Measurements from ENCODE around the gene TCHH. TPM values are rescaled to one million over a fixed set of nuclear protein-coding genes. Genes with fewer than 3 reads are reported as not detected.

Gene TCHH
- total and polyA plus RNA-seq, 2 donors (not counting 1 experiment from before 2014, with no cell fraction given) = not detected

DNA sequence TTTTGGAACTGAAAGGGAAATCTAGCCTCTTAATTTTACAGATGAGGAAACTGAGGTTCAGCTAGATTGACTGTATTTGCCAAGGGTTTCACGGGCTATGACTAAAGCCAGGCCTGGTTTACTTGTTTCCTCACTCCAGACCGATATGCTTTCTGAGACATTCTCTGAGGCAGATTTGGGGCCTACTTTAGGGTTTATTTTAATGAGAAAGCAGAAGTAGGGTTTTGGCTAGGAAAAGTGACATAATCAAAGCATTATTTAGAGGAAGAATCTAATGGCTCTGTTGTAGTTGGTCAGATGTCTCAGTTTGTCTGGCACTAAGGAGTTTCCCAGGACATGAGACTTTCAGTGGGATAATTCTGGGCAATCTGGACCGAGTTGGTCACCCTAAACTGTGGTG is 45.3 kb upstream of the TCHH start:
- Histone ChIP-seq H3K27ac (ENCODE audit: insufficient read depth, low read length) (no peak overlapping the region), H3K4me1 (ENCODE audit: control insufficient read depth, extremely low read depth, insufficient read depth, low read length) (no peaks in the 10 kb centered on the region), H3K9ac (ENCODE audit: insufficient read depth, low read length) (no peak overlapping the region), H3K9me3 (ENCODE audit: control insufficient read depth, insufficient read depth, low read depth, low read length) (no peaks in the 10 kb centered on the region), H3K4me3 (replicated peaks in 1 of 4; ENCODE audit: control extremely low read depth in 1 of 4, insufficient read depth in 1 of 4, low read depth in 3 of 4, low read length in 4 of 4) (no peak overlapping the region), H3K4me2 (ENCODE audit: extremely low read depth, insufficient read depth, low read length) (no peak overlapping the region), H4K20me1 (ENCODE audit: control insufficient read depth, extremely low read depth, insufficient read depth, low read length) (no peaks in the 10 kb centered on the region), H3K36me3 (ENCODE audit: control insufficient read depth, insufficient read depth, low read length) (no peaks in the 10 kb centered on the region), H3K27me3 (ENCODE audit: control insufficient read depth, insufficient read depth, low read length) (no peaks in the 10 kb centered on the region), H2AFZ (ENCODE audit: low read length) (no peak overlapping the region), H3K79me2 (ENCODE audit: control insufficient read depth, insufficient read depth, low read length) (no peaks in the 10 kb centered on the region)
- no peak for TF ChIP-seq EZH2 (IDR thresholded peaks at IDR 0.05; ENCODE audit: low read length, missing control alignments)
- TF ChIP-seq, protein P1, sequence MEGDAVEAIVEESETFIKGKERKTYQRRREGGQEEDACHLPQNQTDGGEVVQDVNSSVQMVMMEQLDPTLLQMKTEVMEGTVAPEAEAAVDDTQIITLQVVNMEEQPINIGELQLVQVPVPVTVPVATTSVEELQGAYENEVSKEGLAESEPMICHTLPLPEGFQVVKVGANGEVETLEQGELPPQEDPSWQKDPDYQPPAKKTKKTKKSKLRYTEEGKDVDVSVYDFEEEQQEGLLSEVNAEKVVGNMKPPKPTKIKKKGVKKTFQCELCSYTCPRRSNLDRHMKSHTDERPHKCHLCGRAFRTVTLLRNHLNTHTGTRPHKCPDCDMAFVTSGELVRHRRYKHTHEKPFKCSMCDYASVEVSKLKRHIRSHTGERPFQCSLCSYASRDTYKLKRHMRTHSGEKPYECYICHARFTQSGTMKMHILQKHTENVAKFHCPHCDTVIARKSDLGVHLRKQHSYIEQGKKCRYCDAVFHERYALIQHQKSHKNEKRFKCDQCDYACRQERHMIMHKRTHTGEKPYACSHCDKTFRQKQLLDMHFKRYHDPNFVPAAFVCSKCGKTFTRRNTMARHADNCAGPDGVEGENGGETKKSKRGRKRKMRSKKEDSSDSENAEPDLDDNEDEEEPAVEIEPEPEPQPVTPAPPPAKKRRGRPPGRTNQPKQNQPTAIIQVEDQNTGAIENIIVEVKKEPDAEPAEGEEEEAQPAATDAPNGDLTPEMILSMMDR (conservative IDR thresholded peaks at IDR 0.05 in 1 of 2, IDR thresholded peaks at IDR 0.05 in 1 of 2; ENCODE audit: low read depth in 1 of 2, low read length in 2 of 2) = no peak
- no peak for DNase-seq (ENCODE audit: low read depth in 2 of 2)

DNA sequence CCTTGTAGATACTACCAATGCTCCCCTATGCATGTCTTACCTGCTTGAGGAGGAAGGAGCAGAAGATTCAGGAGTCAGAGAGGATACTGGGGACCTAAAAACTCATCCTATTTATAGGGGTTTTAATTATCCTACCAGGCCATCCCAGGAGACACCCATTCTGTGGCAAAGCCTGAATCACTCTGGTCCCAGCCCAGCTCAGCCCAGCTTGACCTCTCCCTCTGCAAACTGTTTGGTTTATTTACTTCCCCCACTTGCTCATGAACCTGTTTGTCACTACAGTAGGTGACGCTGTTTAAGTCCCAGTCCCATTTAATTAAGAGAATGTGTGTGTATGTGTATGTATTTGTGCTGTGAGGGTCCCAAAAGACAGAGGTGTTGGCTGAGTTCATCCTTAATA is 43.9 kb upstream of the TCHH start, which contains the start of gene RPTN:
Gene RPTN (minus strand): TSS at position 85 of the 400 bp plus-strand sequence. CDS start 1,339 bp downstream, outside the sequence.
- H3K9me3 ChIP-seq (ENCODE audit: control insufficient read depth, insufficient read depth, low read depth, low read length) = no peaks in the 10 kb centered on the region
- no peak within 1 kb of the TSS for H3K9ac ChIP-seq (ENCODE audit: insufficient read depth, low read length)
- H3K36me3 ChIP-seq (ENCODE audit: control insufficient read depth, insufficient read depth, low read length) = no peaks in the 10 kb centered on the region
- H3K4me1 ChIP-seq (ENCODE audit: control insufficient read depth, extremely low read depth, insufficient read depth, low read length) = no peaks in the 10 kb centered on the region
- DNase-seq (ENCODE audit: low read depth in 2 of 2) = no peak
- H3K4me2 ChIP-seq (ENCODE audit: extremely low read depth, insufficient read depth, low read length) = no peak within 1 kb of the TSS
- no peaks in the 10 kb centered on the region for H4K20me1 ChIP-seq (ENCODE audit: control insufficient read depth, extremely low read depth, insufficient read depth, low read length)
- TF ChIP-seq, protein P1 (conservative IDR thresholded peaks at IDR 0.05 in 1 of 2, IDR thresholded peaks at IDR 0.05 in 1 of 2; ENCODE audit: low read depth in 1 of 2, low read length in 2 of 2) = no peak
- H3K79me2 ChIP-seq (ENCODE audit: control insufficient read depth, insufficient read depth, low read length) = no peaks in the 10 kb centered on the region
- H3K4me3 ChIP-seq (replicated peaks in 1 of 4; ENCODE audit: control extremely low read depth in 1 of 4, insufficient read depth in 1 of 4, low read depth in 3 of 4, low read length in 4 of 4) = no peak within 1 kb of the TSS
- H2AFZ ChIP-seq (ENCODE audit: low read length) = no peak within 1 kb of the TSS
- no peak within 1 kb of the TSS for H3K27ac ChIP-seq (ENCODE audit: insufficient read depth, low read length)
- no peaks in the 10 kb centered on the region for H3K27me3 ChIP-seq (ENCODE audit: control insufficient read depth, insufficient read depth, low read length)

DNA sequence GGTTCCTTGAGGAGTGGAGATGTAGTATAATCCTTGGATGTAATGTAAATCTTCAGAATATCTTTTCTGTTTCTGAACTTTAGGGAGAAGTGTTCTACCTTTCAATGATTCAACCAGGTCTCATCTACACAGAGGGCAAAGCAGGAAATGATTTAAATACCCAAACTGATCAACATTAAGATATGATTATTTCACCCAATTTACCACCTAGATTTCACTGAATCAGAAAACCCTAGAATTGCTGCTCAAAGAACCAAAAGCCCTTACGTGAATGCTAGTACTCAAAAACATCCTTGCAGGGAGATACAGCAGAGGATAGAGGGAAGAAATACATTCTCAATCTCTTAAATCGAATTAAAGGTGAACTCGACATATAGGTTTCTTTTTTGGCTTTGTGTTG is 38.8 kb upstream of the TCHH start:
- H3K27ac ChIP-seq (ENCODE audit: insufficient read depth, low read length) = no peak overlapping the region
- H3K4me2 ChIP-seq (ENCODE audit: extremely low read depth, insufficient read depth, low read length) = no peak overlapping the region
- H4K20me1 ChIP-seq (ENCODE audit: control insufficient read depth, extremely low read depth, insufficient read depth, low read length) = no peaks in the 10 kb centered on the region
- no peaks in the 10 kb centered on the region for H3K9me3 ChIP-seq (ENCODE audit: control insufficient read depth, insufficient read depth, low read depth, low read length)
- H3K27me3 ChIP-seq (ENCODE audit: control insufficient read depth, insufficient read depth, low read length) = no peaks in the 10 kb centered on the region
- no peak overlapping the region for H2AFZ ChIP-seq (ENCODE audit: low read length)
- H3K36me3 ChIP-seq (ENCODE audit: control insufficient read depth, insufficient read depth, low read length) = no peaks in the 10 kb centered on the region
- DNase-seq (ENCODE audit: low read depth in 2 of 2) = no peak
- no peaks in the 10 kb centered on the region for H3K79me2 ChIP-seq (ENCODE audit: control insufficient read depth, insufficient read depth, low read length)
- TF ChIP-seq, protein P1 (conservative IDR thresholded peaks at IDR 0.05 in 1 of 2, IDR thresholded peaks at IDR 0.05 in 1 of 2; ENCODE audit: low read depth in 1 of 2, low read length in 2 of 2) = no peak
- TF ChIP-seq EZH2 (IDR thresholded peaks at IDR 0.05; ENCODE audit: low read length, missing control alignments) = no peak
- H3K4me1 ChIP-seq (ENCODE audit: control insufficient read depth, extremely low read depth, insufficient read depth, low read length) = no peaks in the 10 kb centered on the region
- H3K4me3 ChIP-seq (replicated peaks in 1 of 4; ENCODE audit: control extremely low read depth in 1 of 4, insufficient read depth in 1 of 4, low read depth in 3 of 4, low read length in 4 of 4) = no peak overlapping the region
- no peak overlapping the region for H3K9ac ChIP-seq (ENCODE audit: insufficient read depth, low read length)

Measured in fibroblast of lung (primary cell).